ENCODE measurements around the gene PRAMEF1. TPM values are rescaled to one million over a fixed set of nuclear protein-coding genes. Genes with fewer than 3 reads are reported as not detected.

Gene PRAMEF1, protein sequence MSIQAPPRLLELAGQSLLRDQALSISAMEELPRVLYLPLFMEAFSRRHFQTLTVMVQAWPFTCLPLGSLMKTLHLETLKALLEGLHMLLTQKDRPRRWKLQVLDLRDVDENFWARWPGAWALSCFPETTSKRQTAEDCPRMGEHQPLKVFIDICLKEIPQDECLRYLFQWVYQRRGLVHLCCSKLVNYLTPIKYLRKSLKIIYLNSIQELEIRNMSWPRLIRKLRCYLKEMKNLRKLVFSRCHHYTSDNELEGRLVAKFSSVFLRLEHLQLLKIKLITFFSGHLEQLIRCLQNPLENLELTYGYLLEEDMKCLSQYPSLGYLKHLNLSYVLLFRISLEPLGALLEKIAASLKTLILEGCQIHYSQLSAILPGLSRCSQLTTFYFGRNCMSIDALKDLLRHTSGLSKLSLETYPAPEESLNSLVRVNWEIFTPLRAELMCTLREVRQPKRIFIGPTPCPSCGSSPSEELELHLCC
- total RNA-seq, result not detected in 2 replicates

DNA sequence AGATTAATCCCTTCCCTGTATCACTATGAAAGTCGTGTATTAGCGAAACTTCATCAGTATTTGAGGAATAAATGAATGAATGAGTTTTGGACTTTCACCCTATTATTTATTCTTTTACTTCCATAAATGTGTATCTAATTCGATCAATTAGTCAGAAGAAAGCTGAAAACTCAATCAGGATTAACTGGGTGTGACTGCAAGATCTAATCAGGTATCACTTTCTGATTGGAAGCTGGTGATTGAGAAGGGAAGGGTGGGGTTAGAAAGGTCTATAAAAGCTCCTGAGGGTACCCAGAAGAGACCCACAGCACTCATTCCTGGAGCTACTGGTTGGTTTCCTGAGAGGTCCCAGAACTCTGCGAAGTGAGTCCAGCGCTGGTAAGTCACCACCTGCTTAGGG, at the start of gene PRAMEF1:
Gene PRAMEF1, plus strand, starts transcription at position 301 of the 400 bp plus-strand sequence. CDS start 1,831 bp downstream, outside the sequence.

DNA sequence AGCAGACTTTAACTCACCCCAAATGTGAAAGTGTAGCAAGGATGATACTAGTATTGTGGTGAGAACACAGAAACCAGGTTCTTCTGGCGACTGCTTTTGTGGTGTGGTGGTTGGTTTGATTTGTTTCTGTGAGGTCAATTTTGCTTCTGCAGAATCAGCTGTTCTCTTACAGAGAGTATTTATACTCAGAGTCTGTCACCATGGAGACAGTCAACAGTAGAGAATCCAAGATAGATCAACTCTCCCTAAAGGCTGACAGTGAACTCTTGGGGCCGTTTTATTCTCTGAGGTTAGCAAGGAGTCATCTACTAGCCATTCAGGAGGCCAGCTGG, 45.2 kb upstream of the PRAMEF1 start, which contains the start of gene CFAP107:
Gene CFAP107, plus strand, starts transcription at position 209 of the 332 bp plus-strand sequence. CDS start 231 bp downstream, outside the sequence.

DNA sequence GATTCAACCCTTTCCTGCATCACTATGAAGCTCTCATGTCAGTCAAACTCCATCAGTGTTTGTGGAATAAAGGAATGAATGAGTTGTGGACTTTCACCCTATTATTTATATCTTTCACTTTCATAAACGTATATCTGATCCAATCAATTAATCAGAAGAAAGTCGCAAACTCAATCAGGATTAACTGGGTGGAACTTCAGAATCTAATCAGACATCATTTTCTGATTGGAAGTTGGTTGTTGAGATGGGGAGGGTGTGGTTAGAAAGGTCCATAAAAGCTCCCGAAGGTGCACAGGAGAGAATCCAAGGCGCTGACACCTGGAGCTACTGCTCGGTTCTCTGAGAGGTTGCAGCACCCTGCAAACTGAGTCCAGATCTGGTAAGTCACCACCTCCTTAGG, 17.8 kb upstream of the PRAMEF1 start, which contains the start of gene PRAMEF12:
Gene PRAMEF12, plus strand, starts transcription at position 301 of the 400 bp plus-strand sequence. CDS start 1,130 bp downstream, outside the sequence.

DNA sequence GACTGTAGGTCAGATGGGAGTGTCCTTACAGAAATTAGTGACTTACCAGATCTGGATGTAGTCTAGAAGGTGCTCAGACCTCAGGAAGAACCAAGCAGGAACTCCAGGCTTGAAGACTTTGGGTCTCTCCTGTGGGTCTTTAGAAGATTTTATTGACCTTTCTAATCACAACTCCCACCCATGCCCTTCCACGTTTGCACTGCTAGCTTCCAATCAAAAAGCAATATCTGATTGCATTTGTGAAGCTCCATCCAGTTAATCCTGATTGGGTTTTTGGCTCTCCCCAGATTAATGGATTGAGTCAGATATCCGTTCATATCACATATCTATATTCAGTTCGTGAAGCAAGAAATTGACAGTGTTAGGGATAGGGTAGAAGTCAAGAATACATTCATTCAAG, 40.1 kb downstream of the PRAMEF1 start, which contains the start of gene PRAMEF11:
Gene PRAMEF11, minus strand, starts transcription at position 101 of the 400 bp plus-strand sequence. CDS start 2,621 bp downstream, outside the sequence.

Other genes starting within 250 kb of the PRAMEF1 start
- 94.1 and 147 TPM in 2 replicates for gene DHRS3, start 173.2 kb upstream of the PRAMEF1 start, total RNA-seq
- gene AADACL4, start 147.3 kb upstream of the PRAMEF1 start, total RNA-seq, result under 0.01 TPM in 1 of 2 replicates, not detected in the other
- not detected in 2 replicates for gene AADACL3, start 75.3 kb upstream of the PRAMEF1 start, total RNA-seq
- gene CFAP107, start 45.2 kb upstream of the PRAMEF1 start, total RNA-seq, result 0.12 TPM in 1 of 2 replicates, not detected in the other
- not detected in 2 replicates for gene PRAMEF12, start 17.7 kb upstream of the PRAMEF1 start, total RNA-seq
- gene PRAMEF11, start 40.0 kb downstream of the PRAMEF1 start, total RNA-seq, result not detected in 2 replicates
- gene HNRNPCL1, start 57.3 kb downstream of the PRAMEF1 start, total RNA-seq, result not detected in 2 replicates
- not detected in 2 replicates for gene PRAMEF2, start 65.7 kb downstream of the PRAMEF1 start, total RNA-seq
- gene PRAMEF4, start 94.8 kb downstream of the PRAMEF1 start, total RNA-seq, result not detected in 2 replicates
- not detected in 2 replicates for gene PRAMEF10, start 106.9 kb downstream of the PRAMEF1 start, total RNA-seq
- not detected in 2 replicates for gene PRAMEF7, start 125.2 kb downstream of the PRAMEF1 start, total RNA-seq
- gene PRAMEF6, start 156.2 kb downstream of the PRAMEF1 start, total RNA-seq, result not detected in 2 replicates